GM19324 (cell line): ENCODE measurements around the gene SND1.

Source experiments
- ATAC-seq: cut with Tn5 transposase; IDR thresholded peaks from one replicate; pipeline ENCODE4 v1.9.1; 2021; ENCODE audit warnings: mild to moderate bottlenecking, moderate library complexity; ENCODE audit not compliant: unreplicated experiment, low FRiP score

Gene SND1

GRCh38 chr7:127884066-127884559 is 232.1 kb downstream of the SND1 start:
- ATAC-seq: no peak

- no peak for ATAC-seq
Observed at GRCh38 chr7:127885222-127885772, 233.3 kb downstream of the SND1 start.

GRCh38 chr7:127885843-127886242 is 233.8 kb downstream of the SND1 start:
- ATAC-seq: no peak

GRCh38 chr7:127886248-127886647 is 234.3 kb downstream of the SND1 start:
- no peak for ATAC-seq

GRCh38 chr7:127887096-127887495 is 235.1 kb downstream of the SND1 start:
- no peak for ATAC-seq

GRCh38 chr7:127887631-127888030 is 235.6 kb downstream of the SND1 start:
- no peak for ATAC-seq

- no peak for ATAC-seq
Observed at GRCh38 chr7:127888411-127888810, 236.4 kb downstream of the SND1 start.

GRCh38 chr7:127888825-127889224 is 236.8 kb downstream of the SND1 start:
- ATAC-seq: no peak

GRCh38 chr7:127889677-127890076 is 237.7 kb downstream of the SND1 start:
- no peak for ATAC-seq

GRCh38 chr7:127890726-127891125 is 238.7 kb downstream of the SND1 start:
- ATAC-seq: no peak

- no peak for ATAC-seq
Observed at GRCh38 chr7:127891144-127891543, 239.2 kb downstream of the SND1 start.

GRCh38 chr7:127891854-127892438 is 240.0 kb downstream of the SND1 start:
- ATAC-seq: no peak

GRCh38 chr7:127892488-127893314 is 240.7 kb downstream of the SND1 start:
- ATAC-seq: no peak

GRCh38 chr7:127893547-127893946 is 241.6 kb downstream of the SND1 start:
- no peak for ATAC-seq

GRCh38 chr7:127894588-127894987 is 242.6 kb downstream of the SND1 start:
- no peak for ATAC-seq

- ATAC-seq: no peak
Observed at GRCh38 chr7:127895360-127895759, 243.4 kb downstream of the SND1 start.

GRCh38 chr7:127895814-127896280 is 243.9 kb downstream of the SND1 start:
- ATAC-seq: no peak

- ATAC-seq: no peak
Observed at GRCh38 chr7:127896659-127897058, 244.7 kb downstream of the SND1 start.

GRCh38 chr7:127897704-127898454 is 245.9 kb downstream of the SND1 start:
- no peak for ATAC-seq

- no peak for ATAC-seq
Observed at GRCh38 chr7:127899411-127899810, 247.4 kb downstream of the SND1 start.

- no peak for ATAC-seq
Observed at GRCh38 chr7:127900141-127900540, 248.1 kb downstream of the SND1 start.
